ENCODE results near the gene WFIKKN2.
A peak's percentile ranks its signal among the peaks of the same experiment; 100 is the strongest.
"Not testable (repeated sequence)": the region's sequence is repeated elsewhere in the genome, so short reads cannot be mapped to it uniquely, and the experiment has no call there.

WFIKKN2 gene

GRCh38 chr17:50853781-50854180, 18.4 kb downstream of the WFIKKN2 start:
- DNase-seq (ENCODE audit: low read depth in 2 of 2) = no peak

- no peak for DNase-seq (ENCODE audit: low read depth in 2 of 2)
Observed at GRCh38 chr17:50855708-50856330, 20.4 kb downstream of the WFIKKN2 start.

GRCh38 chr17:50856431-50856830, 21.0 kb downstream of the WFIKKN2 start:
- no peak for DNase-seq (ENCODE audit: low read depth in 2 of 2)

- DNase-seq (ENCODE audit: low read depth in 2 of 2) = no peak
Observed at GRCh38 chr17:50858486-50859225, 23.3 kb downstream of the WFIKKN2 start.

- DNase-seq (ENCODE audit: low read depth in 2 of 2) = not testable (repeated sequence)
Observed at GRCh38 chr17:50859727-50860126, 24.3 kb downstream of the WFIKKN2 start.

GRCh38 chr17:50861334-50861676, 25.9 kb downstream of the WFIKKN2 start:
- DNase-seq (ENCODE audit: low read depth in 2 of 2) = no peak

- DNase-seq (ENCODE audit: low read depth in 2 of 2) = no peak
Observed at GRCh38 chr17:50861822-50862528, 26.6 kb downstream of the WFIKKN2 start.

- peak in 1 of 2 donors; percentile 18 for DNase-seq (ENCODE audit: low read depth in 2 of 2)
Observed at GRCh38 chr17:50863221-50863843, 27.9 kb downstream of the WFIKKN2 start.

GRCh38 chr17:50863931-50864330, 28.5 kb downstream of the WFIKKN2 start:
- DNase-seq (ENCODE audit: low read depth in 2 of 2) = no peak

GRCh38 chr17:50864747-50865059, 29.3 kb downstream of the WFIKKN2 start:
- no peak for DNase-seq (ENCODE audit: low read depth in 2 of 2)

- peak; percentile 26 to 32 for DNase-seq (ENCODE audit: low read depth in 2 of 2)
Observed at GRCh38 chr17:50865060-50865867, 29.9 kb downstream of the WFIKKN2 start.

- no peak for DNase-seq (ENCODE audit: low read depth in 2 of 2)
Observed at GRCh38 chr17:50865868-50866260, 30.5 kb downstream of the WFIKKN2 start.

- peak; percentile 96 to 97 for DNase-seq (ENCODE audit: low read depth in 2 of 2)
Observed at GRCh38 chr17:50866261-50866949, 31.0 kb downstream of the WFIKKN2 start, which contains the start of gene TOB1. Gene TOB1 (minus strand): TSS chr17:50866354. CDS start chr17:50864017, 2,337 bp downstream.

GRCh38 chr17:50866950-50867362, 31.6 kb downstream of the WFIKKN2 start:
- peak; percentile 32 to 45 for DNase-seq (ENCODE audit: low read depth in 2 of 2)

- peak; percentile 61 to 64 for DNase-seq (ENCODE audit: low read depth in 2 of 2)
Observed at GRCh38 chr17:50867363-50868139, 32.2 kb downstream of the WFIKKN2 start.

GRCh38 chr17:50868140-50868438, 32.7 kb downstream of the WFIKKN2 start:
- DNase-seq (ENCODE audit: low read depth in 2 of 2) = no peak

- DNase-seq (ENCODE audit: low read depth in 2 of 2) = no peak
Observed at GRCh38 chr17:50868602-50869001, 33.2 kb downstream of the WFIKKN2 start.

- no peak for DNase-seq (ENCODE audit: low read depth in 2 of 2)
Observed at GRCh38 chr17:50871364-50871763, 36.0 kb downstream of the WFIKKN2 start.

- no peak for DNase-seq (ENCODE audit: low read depth in 2 of 2)
Observed at GRCh38 chr17:50871898-50872297, 36.5 kb downstream of the WFIKKN2 start.

GRCh38 chr17:50872710-50873424, 37.5 kb downstream of the WFIKKN2 start:
- peak in 1 of 2 donors; percentile 36 for DNase-seq (ENCODE audit: low read depth in 2 of 2)

Data from stimulated activated CD4-positive, alpha-beta T cell treated with anti-CD3 and anti-CD28 coated beads, Interleukin-1b, Interleukin-23, amount 100 ng/mL, for 4 hours (primary cell).